NCI-H510A treated with DMSO at 0.1 percent for 48 hours (cell line): ENCODE results near the gene SYNM.

ENCODE experiments used
- DNase-seq: peaks from one replicate; lab custom pipeline; 2025; lab: John Stamatoyannopoulos, UW

Gene SYNM

DNA sequence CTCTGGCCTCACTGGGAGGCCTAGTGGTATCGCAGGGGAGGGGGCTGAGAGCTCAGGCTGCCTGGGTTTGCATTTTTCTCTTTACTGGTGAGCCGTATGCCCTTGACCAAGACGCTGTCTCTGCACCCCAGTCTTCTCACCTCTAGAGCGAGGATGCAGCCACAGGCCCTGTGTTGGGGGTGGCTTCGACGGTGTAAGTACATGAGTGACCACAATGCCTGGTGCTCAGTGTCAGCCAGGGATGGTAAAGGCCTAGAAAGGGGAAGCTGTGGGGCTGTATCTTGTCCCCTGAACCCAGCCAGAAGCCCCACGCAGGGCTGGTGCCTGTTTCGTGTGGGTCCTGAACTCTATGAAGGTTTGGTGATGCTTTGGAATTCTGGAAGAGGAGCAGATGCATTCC lies 19.8 kb downstream of the SYNM start:
- DNase-seq: no peak

DNA sequence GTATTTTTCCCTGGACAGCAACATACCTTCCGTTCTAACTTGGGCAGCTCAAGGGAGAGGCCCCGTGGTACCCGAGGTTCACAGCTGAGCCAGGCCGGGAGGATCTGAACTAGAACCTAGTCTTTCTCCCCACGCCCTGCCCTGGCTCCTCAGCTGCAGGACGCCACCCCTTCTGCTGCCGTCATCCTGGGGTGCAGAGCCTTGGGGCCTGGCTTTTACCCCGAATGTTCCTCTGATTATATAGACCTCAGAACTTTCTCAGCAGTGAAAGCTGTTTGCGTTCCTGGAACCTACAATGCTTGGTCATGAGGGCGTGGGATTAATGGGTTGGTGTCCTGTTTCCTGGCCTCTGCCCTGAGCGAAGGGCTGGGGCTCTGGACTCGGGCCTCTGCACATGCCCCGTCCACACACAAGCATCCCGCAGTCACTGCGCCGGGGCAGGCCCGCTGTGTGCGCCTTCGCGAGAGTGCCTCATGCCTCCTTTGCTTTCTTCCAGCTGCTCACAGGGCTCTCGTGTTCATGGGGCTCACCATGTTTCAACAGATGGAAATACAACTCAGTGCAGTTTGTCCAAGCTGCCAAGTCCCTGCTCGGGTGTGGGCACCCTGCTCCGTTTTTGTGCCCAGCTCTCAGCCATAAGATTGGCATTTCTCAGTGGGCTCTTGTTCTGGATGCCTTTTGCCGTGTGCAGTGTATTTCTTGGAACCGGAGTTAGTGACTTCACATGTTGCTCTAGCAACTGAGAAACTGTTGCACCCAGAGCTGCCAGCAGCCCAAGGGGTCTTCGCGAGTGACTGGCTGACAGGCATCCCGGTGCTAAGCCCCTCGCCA lies 20.4 kb downstream of the SYNM start:
- no peak for DNase-seq

DNA sequence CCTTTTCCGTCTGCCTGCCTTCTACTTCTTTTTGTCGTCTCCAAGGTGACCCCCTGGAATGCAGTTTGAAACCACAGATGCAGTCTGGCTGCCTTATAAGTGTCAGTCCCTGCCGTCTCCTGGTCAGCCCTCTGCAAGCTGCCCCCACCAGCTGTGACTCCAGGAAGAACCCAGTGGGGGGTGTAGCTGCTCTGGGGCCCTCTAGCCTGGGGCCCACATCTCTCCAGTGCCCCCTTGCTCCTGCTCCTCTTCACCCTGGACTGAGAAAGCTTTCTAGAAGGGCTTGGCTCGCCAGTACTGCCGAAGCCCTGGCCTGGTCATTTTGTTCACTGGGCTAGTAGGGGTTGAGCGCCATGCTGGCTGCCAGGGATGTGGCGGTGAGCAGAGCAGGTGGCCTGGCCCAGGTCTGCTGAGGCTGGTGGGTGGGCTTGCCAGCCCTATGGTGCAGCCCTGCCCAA lies 21.3 kb downstream of the SYNM start:
- no peak for DNase-seq

DNA sequence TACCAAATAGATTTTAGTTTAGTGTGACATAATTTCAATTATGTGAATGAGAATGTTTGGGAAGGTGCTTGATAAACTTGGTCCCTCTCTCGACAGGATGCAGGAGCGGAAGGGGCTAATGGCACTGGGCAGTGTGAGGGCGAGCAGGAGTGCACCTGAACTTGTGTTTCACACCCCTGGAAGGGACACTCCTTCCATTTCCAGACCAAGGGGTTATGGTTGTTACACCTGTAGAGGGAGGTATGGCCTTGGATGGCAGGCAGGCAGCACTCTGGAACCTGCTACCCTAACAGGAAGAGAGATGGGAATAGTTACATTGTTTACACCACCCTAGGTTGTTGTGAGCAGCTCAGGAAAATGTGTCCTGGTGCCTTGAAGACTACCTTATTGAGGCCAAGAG lies 22.1 kb downstream of the SYNM start:
- DNase-seq: no peak

DNA sequence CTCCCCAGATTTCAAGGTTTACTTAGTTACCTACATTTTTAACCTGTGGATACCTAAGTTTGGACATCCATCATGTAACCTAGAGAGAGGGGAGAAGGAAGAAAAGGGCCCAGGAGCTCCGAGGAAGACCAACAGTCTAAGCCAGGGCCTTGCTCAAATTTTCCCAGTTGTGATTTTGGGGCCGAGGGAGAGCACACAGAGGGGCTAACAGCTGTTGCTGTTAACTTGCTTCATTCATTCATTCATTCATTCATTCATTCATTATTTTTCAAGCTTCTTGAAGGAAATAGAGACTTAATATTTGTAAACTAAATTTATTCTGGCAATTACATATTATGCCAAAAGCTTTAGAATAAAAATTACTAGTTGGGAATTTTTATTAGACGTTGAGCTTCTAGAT lies 22.9 kb downstream of the SYNM start:
- DNase-seq: no peak

DNA sequence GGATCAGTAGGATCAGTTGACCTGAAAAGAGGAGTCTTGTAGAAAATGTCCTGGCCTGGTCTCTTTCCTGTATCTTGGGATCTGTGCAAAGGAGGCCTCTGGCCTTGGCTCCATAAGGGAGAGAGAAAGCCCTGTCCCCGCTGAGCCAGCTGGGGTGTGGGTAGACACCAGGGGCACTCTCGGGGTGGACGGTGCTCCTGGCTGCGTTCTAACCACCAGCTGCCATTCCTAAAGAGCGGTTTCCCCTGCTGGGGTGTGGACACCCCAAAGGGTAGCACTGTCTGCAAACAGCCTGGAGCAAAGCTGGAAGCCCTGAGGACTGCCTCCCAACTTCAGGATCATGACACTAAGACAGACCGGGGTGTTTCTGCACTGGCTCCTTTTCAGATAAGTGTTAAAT lies 23.5 kb downstream of the SYNM start:
- DNase-seq: no peak

DNA sequence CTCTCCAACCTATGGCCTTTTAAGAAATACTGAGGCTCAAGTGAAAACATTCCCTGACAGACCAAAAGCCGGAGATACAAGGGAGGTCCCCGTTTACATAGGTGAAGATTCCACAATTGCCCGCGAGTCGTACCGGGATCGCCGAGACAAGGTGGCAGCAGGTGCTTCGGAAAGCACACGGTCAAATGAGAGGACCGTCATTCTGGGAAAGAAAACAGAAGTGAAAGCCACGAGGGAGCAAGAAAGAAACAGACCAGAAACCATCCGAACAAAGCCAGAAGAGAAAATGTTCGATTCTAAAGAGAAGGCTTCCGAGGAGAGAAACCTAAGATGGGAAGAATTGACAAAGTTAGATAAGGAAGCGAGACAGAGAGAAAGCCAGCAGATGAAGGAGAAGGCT lies 24.8 kb downstream of the SYNM start:
- no peak for DNase-seq

DNA sequence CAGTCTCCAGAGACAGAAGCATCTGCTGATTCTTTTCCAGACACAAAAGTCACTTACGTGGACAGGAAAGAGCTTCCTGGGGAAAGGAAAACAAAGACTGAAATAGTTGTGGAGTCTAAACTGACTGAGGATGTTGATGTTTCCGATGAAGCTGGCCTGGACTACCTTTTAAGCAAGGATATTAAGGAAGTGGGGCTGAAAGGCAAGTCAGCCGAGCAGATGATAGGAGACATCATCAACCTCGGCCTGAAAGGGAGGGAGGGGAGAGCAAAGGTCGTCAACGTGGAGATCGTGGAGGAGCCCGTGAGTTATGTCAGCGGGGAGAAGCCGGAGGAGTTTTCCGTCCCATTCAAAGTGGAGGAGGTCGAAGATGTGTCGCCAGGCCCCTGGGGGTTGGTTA lies 25.4 kb downstream of the SYNM start:
- DNase-seq: no peak

DNA sequence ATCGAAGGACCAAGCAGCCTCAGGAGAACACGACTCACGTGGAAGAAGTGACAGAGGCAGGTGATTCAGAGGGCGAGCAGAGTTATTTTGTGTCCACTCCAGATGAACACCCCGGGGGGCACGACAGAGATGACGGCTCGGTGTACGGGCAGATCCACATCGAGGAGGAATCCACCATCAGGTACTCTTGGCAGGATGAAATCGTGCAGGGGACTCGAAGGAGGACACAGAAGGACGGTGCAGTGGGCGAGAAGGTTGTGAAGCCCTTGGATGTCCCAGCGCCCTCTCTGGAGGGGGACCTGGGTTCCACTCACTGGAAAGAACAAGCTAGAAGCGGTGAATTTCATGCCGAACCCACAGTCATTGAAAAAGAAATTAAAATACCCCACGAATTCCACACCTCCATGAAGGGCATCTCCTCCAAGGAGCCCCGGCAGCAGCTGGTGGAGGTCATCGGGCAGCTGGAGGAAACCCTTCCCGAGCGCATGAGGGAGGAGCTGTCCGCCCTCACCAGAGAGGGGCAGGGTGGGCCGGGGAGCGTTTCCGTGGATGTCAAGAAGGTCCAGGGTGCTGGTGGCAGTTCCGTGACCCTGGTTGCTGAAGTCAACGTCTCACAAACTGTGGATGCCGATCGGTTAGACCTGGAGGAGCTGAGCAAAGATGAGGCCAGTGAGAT lies 26.0 kb downstream of the SYNM start:
- DNase-seq: no peak

DNA sequence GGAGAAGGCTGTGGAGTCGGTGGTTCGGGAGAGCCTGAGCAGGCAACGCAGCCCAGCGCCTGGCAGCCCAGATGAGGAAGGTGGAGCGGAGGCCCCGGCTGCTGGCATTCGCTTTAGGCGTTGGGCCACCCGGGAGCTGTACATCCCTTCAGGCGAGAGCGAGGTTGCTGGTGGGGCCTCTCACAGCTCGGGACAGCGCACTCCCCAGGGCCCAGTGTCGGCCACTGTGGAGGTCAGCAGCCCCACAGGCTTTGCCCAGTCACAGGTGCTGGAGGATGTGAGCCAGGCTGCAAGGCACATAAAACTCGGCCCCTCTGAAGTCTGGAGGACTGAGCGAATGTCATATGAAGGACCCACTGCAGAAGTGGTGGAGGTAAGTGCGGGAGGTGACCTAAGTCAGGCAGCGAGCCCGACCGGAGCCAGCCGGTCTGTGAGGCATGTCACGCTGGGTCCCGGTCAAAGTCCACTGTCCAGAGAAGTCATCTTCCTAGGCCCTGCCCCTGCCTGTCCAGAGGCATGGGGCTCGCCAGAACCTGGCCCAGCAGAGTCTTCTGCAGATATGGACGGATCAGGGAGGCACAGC lies 26.7 kb downstream of the SYNM start:
- DNase-seq: no peak

DNA sequence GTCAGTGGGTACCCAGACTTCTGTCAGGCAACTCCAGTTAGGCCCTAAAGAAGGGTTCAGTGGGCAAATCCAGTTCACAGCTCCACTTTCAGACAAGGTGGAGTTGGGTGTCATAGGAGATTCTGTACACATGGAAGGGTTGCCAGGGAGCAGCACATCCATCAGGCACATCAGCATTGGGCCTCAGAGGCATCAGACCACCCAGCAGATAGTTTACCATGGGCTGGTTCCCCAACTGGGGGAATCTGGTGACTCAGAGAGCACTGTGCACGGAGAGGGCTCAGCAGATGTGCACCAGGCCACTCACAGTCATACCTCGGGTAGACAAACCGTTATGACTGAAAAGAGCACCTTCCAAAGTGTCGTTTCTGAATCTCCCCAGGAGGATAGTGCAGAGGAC lies 27.2 kb downstream of the SYNM start:
- DNase-seq: no peak

DNA sequence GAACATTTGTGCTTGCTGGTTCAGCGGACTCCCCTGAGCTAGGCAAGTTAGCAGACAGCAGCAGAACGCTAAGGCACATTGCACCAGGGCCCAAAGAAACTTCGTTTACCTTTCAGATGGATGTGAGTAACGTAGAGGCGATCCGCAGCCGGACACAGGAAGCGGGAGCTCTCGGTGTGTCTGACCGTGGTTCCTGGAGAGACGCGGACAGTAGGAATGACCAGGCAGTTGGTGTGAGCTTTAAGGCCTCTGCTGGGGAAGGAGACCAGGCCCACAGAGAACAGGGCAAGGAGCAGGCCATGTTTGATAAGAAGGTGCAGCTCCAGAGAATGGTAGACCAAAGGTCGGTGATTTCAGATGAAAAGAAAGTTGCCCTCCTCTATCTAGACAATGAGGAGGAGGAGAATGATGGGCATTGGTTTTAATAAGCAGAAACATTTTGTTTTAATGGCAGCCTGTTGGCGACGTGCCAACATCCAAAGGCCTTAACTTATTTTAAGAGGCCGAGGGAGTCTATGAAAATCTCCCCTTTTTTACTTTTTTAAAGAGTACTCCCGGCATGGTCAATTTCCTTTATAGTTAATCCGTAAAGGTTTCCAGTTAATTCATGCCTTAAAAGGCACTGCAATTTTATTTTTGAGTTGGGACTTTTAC lies 27.9 kb downstream of the SYNM start:
- no peak for DNase-seq

DNA sequence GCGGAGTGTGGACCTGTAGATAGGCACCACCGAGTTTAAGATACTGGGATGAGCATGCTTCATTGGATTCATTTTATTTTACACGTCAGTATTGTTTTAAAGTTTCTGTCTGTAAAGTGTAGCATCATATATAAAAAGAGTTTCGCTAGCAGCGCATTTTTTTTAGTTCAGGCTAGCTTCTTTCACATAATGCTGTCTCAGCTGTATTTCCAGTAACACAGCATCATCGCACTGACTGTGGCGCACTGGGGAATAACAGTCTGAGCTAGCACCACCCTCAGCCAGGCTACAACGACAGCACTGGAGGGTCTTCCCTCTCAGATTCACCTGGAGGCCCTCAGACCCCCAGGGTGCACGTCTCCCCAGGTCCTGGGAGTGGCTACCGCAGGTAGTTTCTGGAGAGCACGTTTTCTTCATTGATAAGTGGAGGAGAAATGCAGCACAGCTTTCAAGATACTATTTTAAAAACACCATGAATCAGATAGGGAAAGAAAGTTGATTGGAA lies 29.5 kb downstream of the SYNM start:
- no peak for DNase-seq

DNA sequence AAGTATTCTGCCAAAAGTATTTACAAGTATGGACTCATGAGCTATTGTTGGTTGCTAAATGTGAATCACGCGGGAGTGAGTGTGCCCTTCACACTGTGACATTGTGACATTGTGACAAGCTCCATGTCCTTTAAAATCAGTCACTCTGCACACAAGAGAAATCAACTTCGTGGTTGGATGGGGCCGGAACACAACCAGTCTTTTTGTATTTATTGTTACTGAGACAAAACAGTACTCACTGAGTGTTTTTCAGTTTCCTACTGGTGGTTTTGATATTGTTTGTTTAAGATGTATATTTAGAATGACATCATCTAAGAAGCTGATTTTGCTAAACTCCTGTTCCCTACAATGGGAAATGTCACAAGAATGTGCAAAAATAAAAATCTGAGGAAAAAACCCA lies 30.3 kb downstream of the SYNM start:
- no peak for DNase-seq

DNA sequence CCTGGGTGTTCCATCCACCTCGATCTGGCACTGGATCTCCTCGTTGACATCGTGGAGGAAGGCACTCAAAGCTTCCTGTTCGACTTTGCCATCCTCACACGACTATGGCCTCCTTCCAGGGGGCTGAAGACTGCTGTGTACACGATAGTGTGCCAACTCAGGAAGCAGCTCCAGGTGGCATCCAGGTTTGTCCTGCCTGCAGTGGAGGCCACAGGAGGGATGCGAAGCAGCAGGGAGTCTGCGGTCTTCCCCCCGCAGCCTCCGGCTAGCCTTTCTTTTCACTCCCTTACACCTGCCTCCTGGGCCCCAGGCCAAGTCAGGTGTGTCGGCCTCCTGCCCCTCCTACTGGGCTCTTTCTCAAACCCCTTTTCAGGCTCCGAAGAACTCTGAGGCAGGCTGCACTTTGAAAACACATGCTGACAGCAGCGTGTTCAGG lies 32.2 kb downstream of the SYNM start:
- DNase-seq: peak; percentile 45

DNA sequence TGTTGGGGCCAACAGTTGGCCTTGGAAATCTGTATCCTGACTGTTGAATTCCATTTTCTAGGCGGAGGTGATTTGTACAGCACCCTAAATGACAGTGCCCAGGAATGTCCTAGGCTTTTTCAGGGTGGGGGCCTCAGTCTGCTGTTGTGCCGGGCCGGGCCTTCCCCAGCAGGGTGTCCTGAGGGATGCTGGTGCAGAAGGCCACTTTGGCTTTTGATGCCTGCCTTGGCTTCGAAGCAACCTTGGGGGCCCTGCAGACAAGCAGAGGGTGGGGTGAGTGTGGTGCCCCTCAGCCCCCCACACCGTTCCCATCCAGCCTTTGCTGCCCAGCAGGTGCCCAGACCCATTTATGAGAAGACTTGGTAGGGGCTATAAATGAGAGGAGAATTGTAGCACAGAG lies 33.0 kb downstream of the SYNM start:
- no peak for DNase-seq

DNA sequence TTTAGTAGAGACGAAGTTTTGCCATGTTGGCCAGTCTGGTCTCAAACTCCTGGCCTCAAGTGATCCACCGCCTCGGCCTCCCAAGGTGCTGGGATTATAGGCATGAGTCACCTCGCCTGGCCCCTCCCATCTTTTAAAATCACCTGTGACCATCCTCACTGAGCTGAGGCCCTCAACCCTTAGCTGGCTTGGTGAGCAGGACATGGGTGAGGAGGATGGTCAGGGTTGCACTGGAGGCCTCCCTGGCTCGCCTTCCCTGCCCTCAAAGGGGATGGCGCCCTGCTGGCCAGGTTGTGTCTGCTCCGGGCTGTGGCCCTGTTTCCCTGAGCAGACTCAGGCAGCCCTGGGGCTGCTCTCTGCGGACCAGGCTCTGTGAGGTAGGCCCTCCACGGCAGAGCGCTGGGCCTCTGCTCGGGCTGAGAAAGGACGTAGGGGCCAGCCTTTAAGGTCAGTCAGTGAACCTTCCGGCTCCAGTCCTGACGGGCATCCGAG lies 33.7 kb downstream of the SYNM start:
- DNase-seq: no peak

DNA sequence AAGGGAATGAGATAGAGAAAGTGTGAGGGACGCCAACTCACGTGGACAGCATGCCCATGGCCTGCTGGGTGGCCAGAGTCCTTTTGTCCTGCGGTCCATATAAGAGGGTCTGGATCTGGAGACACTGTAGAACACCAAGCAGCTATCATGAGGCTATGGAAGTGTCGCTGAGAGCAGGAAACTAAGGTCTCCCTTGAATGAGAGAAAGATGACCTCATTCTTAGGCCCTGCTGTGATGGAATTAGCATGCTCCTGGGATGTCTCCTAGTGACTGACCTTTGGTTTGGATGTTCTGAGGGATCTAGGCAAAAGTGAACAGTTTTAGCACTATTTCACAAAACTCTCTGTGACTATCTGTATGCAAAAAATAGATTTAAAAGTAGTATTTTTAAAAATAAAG lies 34.4 kb downstream of the SYNM start:
- DNase-seq: no peak

DNA sequence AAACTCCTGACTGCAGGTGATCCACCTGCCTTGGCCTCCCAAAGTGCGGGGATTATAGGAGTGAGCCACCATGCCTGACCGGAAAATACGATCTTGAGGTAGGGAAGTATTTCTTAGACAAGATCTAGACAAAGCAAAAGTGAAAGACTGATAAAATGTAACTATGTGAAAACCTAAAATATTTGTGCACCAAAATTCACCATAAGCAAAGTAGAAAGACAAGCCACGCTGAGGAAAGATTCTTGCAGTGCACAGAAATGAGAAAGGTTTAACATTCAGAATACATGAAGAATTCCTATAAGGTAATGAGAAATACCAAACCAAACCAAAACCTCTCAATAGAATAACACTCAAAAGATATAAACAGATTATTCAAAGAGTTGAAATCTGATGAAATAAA lies 35.7 kb downstream of the SYNM start:
- no peak for DNase-seq

DNA sequence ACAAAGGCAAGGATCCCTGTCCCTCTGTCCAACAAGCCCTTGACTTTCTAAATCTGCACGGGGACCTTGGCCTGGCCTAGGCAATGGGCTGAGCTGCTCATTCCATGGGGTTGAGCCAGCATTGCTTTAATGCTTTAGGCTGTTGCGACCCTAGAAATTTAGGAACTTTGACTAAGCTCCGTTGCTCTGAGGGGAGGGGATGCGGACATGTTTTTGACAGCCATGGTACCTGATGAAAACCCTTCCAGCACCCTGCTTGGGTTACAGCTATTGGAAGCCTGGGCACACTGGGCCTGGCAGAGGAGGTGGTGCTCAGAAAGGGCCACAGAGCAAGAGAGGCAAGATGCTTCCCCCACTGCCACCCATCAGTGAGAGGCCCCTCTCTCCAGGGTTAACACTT lies 37.1 kb downstream of the SYNM start:
- no peak for DNase-seq

DNA sequence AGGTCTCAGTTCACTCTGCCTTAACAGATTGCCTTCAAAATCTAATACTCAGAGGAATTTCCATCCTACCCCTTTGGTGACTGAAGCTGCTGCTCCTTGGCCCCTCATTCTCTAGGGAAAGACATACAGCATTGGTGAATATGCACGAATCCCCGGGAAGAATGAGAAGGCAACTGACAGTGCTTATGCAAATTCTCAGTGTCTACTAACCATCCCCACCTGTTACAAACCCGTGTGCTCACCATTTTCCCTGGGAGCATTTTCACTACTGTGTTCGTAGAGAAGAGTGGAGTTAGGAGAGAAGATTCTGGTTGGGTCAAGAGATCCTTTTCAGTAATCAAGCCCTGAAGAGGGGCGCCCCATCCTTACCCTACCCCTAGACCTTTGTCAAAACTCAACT lies 37.7 kb downstream of the SYNM start:
- DNase-seq: no peak

DNA sequence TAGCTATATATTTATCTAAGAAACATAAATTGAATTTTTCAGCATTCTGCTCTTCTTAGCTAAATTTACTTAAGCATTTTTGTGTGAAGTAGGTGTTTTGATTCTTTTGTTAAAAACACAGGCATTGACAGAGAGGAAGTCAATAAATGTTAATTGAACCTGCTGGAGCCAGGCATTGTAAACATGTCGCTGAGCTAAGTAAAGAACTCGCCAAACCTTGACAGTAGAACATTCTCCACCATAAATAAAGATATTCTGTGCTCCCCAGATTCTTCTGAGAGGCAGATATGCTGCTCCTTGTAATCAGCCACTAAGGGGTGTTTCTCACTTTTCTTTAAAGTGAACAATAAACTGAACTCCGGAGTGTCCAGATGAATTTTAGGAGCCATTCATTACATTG lies 38.4 kb downstream of the SYNM start:
- no peak for DNase-seq
